Nephron progenitor cell (in vitro differentiated cells): Measurements from ENCODE around the gene MAGI1.

Experiments used
- DNase-seq: peaks from one replicate; pipeline ENCODE4 v3.0.0; 2021
- H3K27ac Mint-ChIP-seq: 2 replicates; pipeline ENCODE4 v1.8.0; 2021; ENCODE audit warnings: mild to moderate bottlenecking, moderate library complexity, mixed read lengths
- H3K27me3 Mint-ChIP-seq: 2 replicates; pipeline ENCODE4 v1.8.0; 2021; ENCODE audit warnings: mild to moderate bottlenecking, low read depth, mixed read lengths; ENCODE audit not compliant: poor library complexity
- H3K36me3 Mint-ChIP-seq: 2 replicates; pipeline ENCODE4 v1.8.0; 2021; ENCODE audit warnings: low read depth, mixed read lengths
- H3K4me1 Mint-ChIP-seq: 2 replicates; pipeline ENCODE4 v1.8.0; 2021; ENCODE audit warnings: mixed read lengths
- H3K4me3 Mint-ChIP-seq: 2 replicates; pipeline ENCODE4 v1.8.0; 2021; ENCODE audit warnings: mild to moderate bottlenecking, moderate library complexity, mixed read lengths
- H3K9me3 Mint-ChIP-seq: 2 replicates; pipeline ENCODE4 v1.8.0; 2021; ENCODE audit warnings: mild to moderate bottlenecking, moderate library complexity, mixed read lengths
- CTCF ChIP-seq: fragments of 200-600 bp; sonication (generic); IDR thresholded peaks from 2 replicates; pipeline ENCODE4 v1.5.0; 2021; ENCODE audit warnings: antibody characterized with exemption

MAGI1 gene

GRCh38 chr3:65433480-65433879 lies 605.2 kb downstream of the MAGI1 start:
- no peaks in the 10 kb centered on the region for H3K27me3 Mint-ChIP-seq
- no peak overlapping the region for H3K4me3 Mint-ChIP-seq
- H3K9me3 Mint-ChIP-seq: no peaks in the 10 kb centered on the region
- no peaks in the 10 kb centered on the region for H3K4me1 Mint-ChIP-seq
- no peak overlapping the region for H3K27ac Mint-ChIP-seq
- H3K36me3 Mint-ChIP-seq: peaks cover 71% of the 10 kb centered on the region
- no peak for DNase-seq
- no peak for TF ChIP-seq CTCF

- Mint-ChIP-seq H3K27ac (no peak overlapping the region), H3K4me3 (no peak overlapping the region), H3K36me3 (peaks cover 70% of the 10 kb centered on the region), H3K9me3 (no peaks in the 10 kb centered on the region), H3K27me3 (no peaks in the 10 kb centered on the region), H3K4me1 (no peaks in the 10 kb centered on the region)
- no peak for DNase-seq
- no peak for TF ChIP-seq CTCF
Measured at GRCh38 chr3:65432388-65433003, 606.2 kb downstream of the MAGI1 start.

GRCh38 chr3:65425880-65426279 lies 612.8 kb downstream of the MAGI1 start:
- H3K9me3 Mint-ChIP-seq: no peaks in the 10 kb centered on the region
- no peak overlapping the region for H3K4me3 Mint-ChIP-seq
- no peak overlapping the region for H3K27ac Mint-ChIP-seq
- no peaks in the 10 kb centered on the region for H3K27me3 Mint-ChIP-seq
- DNase-seq: no peak
- peaks cover 34% of the 10 kb centered on the region for H3K36me3 Mint-ChIP-seq
- H3K4me1 Mint-ChIP-seq: peaks cover 9% of the 10 kb centered on the region
- peak; percentile 41 for TF ChIP-seq CTCF

GRCh38 chr3:65422154-65422553 lies 616.6 kb downstream of the MAGI1 start:
- no peak for DNase-seq
- H3K27ac Mint-ChIP-seq: peak overlapping the region; percentile 84
- no peaks in the 10 kb centered on the region for H3K27me3 Mint-ChIP-seq
- no peaks in the 10 kb centered on the region for H3K9me3 Mint-ChIP-seq
- no peak for TF ChIP-seq CTCF
- peaks cover 13% of the 10 kb centered on the region for H3K36me3 Mint-ChIP-seq
- peaks cover 29% of the 10 kb centered on the region for H3K4me1 Mint-ChIP-seq
- no peak overlapping the region for H3K4me3 Mint-ChIP-seq

GRCh38 chr3:65419233-65419632 lies 619.5 kb downstream of the MAGI1 start:
- no peak overlapping the region for H3K4me3 Mint-ChIP-seq
- H3K36me3 Mint-ChIP-seq: peaks cover 14% of the 10 kb centered on the region
- H3K27ac Mint-ChIP-seq: peak overlapping the region; percentile 19
- H3K4me1 Mint-ChIP-seq: peaks cover 57% of the 10 kb centered on the region
- no peak for TF ChIP-seq CTCF
- no peaks in the 10 kb centered on the region for H3K27me3 Mint-ChIP-seq
- no peak for DNase-seq
- H3K9me3 Mint-ChIP-seq: no peaks in the 10 kb centered on the region

- H3K27ac Mint-ChIP-seq: peak overlapping the region; percentile 89
- H3K36me3 Mint-ChIP-seq: peaks cover 8% of the 10 kb centered on the region
- no peak overlapping the region for H3K4me3 Mint-ChIP-seq
- H3K9me3 Mint-ChIP-seq: no peaks in the 10 kb centered on the region
- H3K4me1 Mint-ChIP-seq: peaks cover 89% of the 10 kb centered on the region
- no peak for TF ChIP-seq CTCF
- no peak for DNase-seq
- no peaks in the 10 kb centered on the region for H3K27me3 Mint-ChIP-seq
Measured at GRCh38 chr3:65413891-65414290, 624.8 kb downstream of the MAGI1 start.
